ENCODE results near the gene RMC1.
"Not testable (repeated sequence)": the region's sequence is repeated elsewhere in the genome, so short reads cannot be mapped to it uniquely, and the experiment has no call there.

RMC1 gene

DNA sequence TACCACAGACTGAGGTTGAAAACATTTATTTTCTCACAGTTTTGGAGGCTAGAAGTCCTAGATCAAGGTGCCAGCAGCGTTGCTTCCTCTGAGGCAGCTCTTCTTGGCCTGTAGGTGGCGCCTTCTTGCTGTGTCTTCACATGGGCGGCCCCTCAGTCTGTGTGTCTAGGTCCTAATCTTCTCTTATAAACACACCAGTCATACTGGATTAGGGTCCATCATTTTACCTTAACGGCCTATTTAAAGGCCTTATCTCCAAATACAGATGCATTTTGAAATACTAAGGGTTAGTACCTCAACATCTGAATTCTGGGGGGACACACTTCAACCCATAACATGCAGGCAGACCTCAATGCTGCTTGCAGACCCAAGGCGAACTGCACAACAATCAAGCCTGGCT is 4.4 kb upstream of the RMC1 start:
- peak; percentile 83 to 91 for DNase-seq

DNA sequence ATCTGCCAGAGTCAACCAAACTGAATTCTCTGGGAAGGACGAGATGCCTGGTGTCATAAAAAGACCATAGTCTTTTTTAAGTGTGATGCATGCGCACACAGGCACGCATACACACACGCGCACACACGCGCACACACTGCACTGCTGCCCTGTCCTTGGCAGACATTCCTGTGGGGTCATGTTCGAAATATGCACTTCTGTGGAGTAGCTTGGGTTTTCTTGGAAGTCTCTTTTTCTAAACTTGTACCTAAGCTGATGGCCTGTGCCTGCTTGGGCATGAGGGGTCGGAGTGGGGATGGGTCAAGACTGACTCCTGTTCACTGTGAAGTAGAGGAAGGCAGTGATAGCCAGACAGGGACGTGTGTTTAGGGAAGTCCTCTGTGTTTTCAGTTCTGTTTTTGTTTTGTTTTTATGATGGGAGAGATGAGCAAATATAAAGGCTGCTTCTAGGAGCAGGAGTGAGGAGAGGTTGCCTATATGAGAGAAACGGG is 4.0 kb upstream of the RMC1 start:
- no peak for DNase-seq

DNA sequence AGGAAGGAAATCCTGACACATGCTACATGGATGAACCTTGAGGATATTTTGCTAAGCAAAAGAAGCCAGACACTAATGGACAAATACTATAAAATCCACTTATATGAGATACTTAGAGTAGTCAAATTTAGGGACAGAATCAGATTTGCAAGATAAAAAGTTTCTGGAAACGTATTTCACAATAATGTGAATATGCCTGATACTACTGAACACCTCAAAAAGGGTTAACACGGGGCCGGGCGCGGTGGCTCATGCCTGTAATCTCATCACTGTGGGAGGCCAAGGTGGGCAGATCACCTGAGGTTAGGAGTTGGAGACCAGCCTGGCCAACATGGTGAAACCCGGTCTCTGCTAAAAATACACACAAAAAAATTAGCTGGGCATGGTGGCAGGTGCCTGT is 1.7 kb upstream of the RMC1 start:
- DNase-seq, result no peak

DNA sequence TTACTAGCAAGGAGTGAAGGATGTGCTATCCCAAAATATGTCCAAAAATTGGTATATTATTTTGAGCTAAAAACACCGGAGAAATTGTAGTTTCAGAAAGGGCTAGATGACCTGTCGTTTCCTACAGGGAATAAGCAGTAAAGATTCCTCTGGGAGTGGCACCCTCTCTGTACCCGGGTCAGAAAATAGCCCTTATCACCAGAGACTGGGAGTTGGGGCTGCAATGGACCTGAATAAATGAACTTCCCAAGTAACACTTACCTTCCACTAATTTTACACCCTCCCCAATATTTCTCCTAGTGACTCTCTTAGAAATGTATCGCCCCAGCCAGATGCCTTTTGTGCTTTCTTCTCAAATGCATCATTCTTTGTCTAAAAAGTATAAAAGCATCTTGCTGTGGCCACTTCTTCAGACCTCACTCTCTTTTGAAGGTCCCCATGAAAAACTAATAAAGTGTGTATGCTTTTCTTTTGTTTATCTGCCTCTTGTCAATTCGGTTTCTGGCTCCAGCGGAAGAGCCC is 734 bp upstream of the RMC1 start:
- peak in 1 of 2 experiments; percentile 38 for DNase-seq

DNA sequence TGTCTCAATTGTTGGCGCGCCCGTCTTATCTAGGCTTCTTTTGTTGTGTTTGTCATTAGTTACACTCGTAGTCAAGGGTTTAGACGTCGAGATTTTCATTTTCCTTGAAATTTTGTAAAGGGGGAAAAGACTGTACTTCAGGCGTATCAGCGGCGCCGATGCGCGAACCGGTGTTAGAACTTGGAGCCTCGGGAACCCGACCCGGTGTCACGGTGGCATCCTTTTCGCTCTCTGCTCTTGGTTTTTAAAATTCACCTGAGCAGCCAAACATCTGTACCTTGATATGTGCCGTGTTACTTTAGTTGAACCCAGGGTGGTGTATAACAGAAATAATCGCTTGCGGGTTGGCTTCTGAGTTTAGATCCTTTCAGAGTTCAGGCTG is 643 bp downstream of the RMC1 start:
- DNase-seq, result no peak

DNA sequence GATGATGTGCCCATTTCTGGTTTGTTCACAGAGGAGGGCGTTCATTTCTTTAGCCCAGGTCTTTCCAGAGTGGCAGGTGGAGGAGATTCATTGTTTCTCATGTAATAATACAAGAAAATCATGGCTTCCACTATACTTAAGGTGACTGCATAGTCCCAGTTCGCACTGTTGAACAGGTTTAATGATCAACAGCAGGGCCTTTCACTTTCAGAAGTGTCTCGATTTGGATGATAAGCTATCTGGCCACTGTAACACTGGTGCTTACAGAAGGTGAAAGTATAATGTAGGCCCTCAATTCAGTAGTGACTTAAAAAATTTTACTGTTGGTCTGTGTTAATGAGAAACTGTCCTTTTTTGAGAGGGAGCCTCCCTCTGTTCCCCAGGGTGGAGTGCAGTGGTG is 1.4 kb downstream of the RMC1 start:
- DNase-seq, result no peak

DNA sequence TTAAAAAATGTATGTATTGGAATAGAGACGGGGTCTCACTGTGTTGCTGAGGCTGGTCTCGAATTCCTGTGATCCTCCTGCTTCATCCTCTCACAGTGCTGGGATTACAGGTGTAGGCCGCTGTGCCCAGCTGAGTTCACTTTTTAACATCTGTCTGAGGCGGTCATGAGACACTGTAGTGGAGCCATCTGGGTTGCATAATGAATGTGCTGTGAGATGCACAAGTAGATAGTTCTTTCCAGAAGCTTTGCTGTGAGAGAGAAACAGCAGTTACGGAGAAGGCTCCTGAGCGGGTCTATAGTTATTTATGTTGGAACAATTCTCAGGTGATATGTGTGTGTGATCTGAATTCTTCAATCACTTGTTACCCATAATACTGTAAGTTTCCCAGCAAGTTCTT is 3.1 kb downstream of the RMC1 start:
- DNase-seq, result no peak

DNA sequence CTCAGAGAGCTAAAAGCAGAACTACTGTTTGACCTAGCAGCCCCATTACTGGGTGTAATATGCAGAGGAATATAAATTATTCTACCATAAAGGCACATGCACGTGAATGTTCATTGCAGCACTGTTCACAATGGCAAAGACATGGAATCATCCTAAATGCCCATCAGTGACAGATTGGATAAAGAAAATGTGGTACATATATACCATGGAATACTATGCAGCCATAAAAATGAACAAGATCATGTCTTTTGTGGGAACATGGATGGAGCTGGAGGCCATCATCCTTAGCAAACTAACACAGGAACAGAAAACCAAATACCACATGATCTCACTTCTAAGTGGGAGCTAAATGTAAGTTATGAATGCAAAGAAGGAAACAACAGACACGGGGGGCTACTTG is 7.6 kb downstream of the RMC1 start:
- not testable (repeated sequence) for DNase-seq

DNA sequence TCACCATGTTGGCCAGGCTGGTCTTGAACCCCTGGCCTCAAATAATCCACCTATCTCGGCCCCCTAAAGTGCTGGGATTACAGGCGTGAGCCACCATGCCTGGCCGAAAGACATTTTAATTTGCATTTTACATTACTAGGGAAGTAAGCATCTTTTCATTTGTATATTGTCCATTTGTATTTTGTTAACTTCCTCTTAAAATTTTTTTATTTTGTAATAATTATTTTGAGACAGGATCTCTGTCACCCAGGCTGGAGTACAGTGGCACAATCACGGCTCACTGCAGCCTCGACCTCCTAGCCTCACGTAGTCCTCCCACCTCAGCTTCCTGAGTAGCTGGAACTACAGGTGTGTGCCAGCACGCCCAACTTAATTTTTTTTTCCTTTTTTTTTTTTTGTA is 8.9 kb downstream of the RMC1 start:
- not testable (repeated sequence) for DNase-seq

DNA sequence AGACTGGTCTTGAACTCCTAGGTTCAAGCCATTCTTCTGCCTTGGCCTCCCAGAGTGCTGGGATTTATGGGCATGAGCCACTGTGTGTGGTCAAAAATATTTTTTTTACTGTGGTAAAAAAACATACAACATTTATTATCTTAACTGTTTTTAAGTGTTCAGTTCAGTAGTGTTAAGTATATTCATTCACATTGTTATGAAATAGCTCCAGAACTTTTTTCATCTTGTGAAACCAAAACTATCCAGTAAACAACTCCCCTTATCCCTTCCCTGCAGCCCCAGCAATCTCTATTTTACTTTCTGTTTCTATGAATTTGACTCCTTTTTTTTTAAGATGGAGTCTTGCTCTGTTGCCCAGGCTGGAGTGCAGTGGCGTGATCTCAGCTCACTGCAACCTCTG is 9.3 kb downstream of the RMC1 start:
- DNase-seq, result no peak

DNA sequence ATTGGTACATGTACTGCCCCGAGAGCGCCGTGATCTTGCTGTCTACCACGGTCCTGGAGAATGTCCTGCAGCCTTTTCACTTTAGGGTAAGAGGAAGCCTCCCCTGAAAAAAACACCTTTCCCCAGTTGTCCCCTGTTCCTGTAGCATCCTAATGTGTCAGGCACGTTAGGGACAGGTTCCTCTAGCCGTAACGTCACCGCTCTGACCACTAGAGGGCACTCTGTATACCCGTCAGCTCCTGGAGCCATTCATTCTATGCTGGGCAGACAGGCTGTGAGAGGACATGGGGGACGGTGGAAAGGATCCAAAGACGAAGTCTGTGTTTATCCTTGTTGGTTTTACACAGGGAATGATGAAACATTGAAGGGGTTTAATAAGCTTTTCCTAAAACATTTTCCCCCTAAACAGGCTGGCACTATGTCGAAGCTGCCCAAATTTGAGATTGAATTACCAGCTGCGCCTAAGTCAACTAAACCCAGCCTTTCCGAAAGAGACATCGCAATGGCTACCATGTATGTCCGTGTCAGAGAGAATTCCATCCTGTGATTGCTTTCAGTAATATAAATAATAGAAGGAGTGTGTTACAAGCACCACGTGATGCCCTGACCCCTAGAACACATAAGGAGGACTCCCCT is 12.7 kb downstream of the RMC1 start:
- DNase-seq, result peak; percentile 56 to 69

DNA sequence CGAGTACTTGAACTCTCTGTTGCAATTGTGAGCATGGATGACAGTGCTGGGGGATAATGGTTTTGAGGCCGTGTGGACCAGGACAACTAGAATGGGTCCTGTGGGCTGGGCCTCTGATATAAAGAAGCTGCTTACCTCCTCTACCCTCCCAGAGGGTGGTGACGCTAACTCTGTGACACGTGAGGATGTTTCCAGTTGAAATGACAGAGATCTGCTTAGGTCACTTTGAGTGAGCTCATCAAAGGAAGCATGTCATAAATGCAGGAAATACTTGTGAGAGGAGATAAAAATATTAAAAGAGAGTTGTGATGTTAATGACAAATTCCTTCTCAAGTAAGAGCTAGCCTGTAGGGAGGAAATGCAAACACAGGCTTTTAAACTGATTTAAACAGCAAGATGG is 16.4 kb downstream of the RMC1 start:
- DNase-seq, result no peak

DNA sequence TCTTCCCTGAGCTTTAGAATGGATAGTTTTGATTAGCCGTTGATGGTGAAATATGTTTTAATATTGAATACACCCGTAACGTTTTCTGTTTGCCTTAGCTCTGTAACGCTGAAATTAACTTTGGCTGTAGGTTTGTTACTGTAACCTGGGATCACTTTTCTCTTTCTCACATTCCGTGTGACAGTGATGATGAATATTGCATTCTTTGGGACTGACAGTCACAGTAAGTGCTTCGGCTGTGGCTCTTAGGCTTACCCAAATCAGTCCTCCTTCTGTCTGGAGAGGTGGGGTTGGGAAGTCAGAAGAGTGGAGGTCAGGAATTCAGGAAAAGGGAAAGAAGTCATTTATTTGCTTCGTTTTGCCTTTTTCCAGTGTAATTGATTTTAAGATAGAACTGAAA is 18.0 kb downstream of the RMC1 start:
- no peak for DNase-seq

DNA sequence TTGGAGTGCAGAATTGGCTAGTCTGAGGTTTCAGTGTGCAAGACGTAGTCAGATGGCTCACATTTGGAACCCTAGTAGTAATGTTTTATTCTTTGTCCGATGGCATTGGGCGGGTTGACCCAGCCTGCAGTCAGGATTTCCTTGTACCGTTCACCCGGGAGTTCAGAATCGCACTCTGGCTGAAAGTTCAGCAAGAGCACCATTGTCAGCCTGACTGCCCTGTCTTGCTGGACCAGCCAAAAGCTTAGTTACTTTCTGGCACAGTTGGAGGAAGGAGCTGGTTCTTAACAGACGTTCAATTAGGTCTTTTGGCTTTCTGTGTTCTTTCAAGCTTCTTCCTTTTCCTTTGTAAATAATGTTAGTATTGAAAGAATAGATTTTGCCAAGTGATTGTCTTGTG is 18.6 kb downstream of the RMC1 start:
- no peak for DNase-seq

DNA sequence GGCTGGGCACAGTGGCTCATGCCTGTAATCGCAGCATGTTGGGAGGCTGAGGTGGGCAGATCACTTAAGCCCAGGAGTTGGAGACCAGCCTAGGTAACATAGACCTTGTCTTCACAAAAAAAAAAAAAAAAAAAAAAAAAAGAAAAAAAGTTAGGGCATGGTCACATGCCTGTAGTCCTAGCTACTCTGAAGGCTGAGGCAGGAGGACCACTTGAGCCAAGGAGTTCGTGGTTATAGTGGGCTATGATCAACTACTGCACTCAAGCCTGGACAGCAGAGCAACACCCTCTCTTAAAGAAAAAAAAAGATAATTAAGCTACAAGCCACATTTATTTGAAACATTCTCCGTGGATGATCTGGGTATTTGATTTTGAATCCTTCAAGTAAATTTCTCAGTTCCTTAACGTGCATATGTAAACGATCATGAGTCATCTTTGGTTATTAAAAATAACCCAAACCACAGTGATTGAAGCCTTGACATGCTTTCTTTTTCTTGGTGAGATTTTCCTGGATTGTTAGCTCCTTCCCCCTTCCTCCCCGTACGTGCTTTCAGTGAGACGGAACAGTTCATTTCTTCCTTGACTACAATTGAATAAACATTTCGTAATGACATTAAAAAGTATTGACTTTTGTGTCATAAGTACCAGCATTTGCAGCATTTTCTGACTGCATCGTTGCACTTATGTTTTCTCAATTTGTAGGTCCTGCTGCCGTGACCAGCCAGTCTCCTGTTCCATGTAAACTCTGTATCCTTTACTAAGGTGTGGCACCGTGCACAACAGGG is 20.3 kb downstream of the RMC1 start:
- no peak for DNase-seq

DNA sequence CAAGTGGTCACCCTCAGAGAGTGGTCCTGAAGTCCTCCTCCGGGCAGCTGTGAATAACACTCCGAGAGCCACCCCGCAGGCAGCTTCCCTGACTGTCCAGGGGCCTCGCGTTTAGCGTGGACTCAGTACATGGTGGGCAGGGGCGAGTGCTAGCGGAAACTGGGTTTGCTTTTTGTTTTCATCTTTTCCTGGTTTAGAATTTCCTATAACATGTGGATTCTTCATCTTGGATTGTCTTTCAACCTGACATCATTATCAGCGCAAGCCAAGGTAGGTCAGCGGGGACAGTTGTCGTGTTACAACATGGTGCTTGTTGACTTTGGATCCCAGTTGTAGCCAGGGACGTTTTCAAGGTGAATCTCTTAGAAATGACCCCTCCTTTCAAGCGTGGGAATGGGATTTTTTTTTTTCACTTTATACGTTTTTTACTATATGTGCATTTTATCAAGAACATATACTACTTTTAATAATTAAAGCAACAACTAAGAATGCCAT is 20.9 kb downstream of the RMC1 start:
- DNase-seq, result no peak

DNA sequence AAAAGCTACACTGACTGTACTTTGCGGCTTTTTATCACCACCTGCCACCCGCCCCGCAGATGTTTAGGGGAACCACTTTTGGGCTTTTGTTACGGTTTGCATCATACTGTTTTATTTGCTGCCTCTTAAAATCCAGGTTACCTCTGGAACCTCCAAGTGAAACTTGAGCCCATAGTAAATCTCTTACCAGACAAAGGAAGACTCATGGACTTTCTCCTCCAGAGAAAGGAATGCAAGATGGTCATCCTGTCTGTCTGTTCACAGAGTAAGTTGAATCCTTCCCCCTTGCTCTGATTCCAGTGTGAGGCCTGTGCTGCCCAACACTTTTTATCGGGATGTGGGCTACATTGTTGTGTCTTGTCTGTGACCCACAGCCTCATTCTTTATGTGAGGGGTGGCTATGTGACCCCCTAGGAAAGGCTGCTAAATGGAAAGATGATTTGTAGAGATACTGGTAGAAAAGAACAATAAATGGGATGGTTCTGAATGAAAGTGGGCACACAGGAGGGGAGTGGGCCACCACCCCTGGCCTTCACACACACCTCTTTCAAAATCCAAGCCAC is 23.3 kb downstream of the RMC1 start:
- no peak for DNase-seq

DNA sequence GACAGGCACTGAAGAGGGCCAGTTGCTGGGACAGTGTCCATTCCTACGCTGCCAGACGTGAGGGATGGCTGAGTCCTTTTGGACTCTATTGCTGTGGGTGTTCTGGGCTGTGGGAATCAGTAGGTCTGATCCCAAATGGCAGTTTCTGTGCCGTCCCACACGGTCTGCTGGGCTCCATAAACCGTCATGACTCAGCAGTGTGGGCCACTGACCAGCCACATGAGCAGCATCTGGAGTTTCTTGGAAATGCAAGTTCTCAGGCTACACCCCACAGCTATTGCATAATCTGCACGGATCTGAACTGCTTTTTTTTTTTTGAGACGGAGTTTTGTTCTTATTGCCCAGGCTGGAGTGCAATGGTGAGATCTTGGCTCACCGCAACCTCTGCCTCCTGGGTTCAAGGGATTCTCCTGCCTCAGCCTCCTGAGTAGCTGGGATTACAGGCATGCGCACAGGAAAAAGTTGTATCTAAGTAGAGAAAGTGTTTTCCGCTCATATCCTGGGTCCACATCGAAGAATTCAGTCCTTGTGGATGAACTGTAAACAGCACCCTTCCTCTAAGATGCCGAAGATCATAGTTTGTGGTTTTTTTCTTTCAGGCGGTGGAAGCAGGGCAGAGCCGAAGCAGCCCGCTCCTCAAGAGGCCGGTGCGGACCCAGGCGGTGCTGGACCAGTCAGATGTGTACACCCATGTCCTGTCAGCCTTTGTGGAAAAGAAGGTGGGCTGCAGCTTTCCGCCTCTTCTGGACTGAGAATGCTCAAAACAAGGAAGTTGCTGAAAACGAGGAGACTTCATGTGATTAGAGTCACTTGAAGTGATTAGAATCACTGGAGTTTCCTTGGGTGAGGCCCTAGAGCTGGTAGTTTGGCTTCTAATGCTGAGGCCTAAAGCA is 25.5 kb downstream of the RMC1 start:
- DNase-seq, result no peak

DNA sequence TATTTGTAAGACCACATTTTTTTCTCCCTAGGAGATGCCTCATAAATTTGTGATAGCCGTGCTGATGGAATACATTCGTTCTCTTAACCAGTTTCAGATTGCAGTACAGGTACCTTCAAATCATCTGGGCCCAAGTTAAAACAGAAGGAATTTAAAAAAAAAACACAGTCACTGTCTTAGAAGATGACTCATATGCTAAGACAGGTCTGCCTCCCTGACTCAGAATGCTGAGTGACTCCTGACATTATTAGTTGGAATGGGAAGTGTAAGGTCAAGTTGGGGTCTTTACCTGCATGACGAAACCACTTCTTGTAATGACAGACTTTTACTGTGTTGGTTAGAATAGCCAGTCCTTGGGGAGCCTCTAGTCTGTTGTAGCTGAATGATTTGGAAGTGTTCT is 26.3 kb downstream of the RMC1 start:
- DNase-seq, result no peak

DNA sequence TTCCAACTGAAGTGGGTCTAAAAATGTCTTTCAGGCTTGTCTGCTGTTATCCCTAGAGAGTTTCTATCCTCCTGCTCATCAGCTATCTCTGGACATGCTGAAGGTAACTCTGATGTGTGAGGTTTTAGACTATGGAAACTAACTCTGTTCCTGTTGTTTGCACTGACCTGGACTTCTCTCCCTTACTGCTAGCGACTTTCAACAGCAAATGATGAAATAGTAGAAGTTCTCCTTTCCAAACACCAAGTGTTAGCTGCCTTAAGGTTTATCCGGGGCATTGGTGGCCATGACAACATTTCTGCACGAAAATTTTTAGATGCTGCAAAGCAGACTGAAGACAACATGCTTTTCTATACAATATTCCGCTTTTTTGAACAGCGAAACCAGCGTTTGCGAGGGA is 26.9 kb downstream of the RMC1 start:
- peak in 1 of 2 experiments; percentile 16 for DNase-seq

DNA sequence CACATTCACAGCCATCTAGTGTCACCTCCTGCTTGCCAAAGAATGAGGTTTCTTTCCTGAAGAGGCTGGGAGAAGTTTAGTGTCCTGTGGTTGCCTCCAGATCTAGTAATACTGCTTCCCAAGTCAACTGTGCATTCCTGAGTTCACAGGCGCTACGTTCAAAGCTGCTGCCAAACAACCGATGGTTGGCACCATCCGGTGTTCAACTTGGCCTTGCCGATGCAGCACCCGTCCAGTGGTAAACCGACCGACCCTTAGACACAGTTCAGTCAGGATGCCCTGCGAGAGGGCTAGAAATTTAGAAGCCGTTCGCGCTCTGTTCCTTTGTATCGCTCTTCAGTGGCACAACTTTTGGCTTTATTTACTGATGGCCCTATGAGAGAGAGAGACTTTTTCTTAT is 28.6 kb downstream of the RMC1 start:
- DNase-seq, result no peak

DNA sequence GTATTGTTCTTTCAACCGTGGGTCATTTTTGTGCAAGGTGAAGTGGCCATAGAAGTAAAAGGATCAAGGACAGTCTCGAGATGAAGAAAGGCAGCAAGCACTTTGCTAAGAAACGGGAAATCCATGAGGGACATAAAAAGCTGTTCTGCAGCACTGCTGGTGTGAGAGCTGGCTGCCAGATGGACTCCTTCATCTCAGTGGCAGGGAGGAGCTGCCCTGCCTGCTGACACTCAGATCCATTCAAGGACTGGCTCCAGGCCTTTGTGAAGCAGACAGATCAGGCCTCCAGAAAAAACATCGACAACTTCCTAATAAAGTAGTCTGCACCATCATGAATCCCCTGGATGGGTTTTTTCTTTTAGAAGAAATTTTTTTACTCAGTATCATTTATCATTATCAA is 29.5 kb downstream of the RMC1 start:
- DNase-seq, result no peak

DNA sequence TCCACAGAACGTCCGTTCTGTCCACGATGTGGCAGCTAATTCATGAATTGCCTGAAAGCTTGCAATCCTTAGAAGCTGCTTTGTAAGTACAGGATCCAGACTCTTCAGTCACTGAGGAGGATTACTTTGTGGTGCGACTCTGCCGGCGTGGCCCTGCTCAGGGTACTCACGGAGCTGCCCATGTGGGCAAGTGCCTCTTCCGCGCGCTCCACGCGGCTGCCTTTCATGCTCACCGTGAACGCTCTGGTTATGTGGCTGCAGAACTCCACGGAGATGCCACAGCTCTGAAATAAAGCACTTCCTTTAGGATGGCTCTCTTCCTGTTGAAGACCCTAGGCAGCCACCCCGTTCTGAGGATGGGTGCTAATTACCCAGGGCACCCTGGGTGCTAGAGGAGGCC is 31.0 kb downstream of the RMC1 start:
- DNase-seq, result no peak

All from AML-193 (cell line).